ENCODE results near the gene MTFMT. TPM values are rescaled to one million over a fixed set of nuclear protein-coding genes. Genes with fewer than 3 reads are reported as not detected.

The MTFMT gene
- polyA plus RNA-seq, 6 donors from 2014 or later = 16.3 to 25.2 (median 19.5) TPM

DNA sequence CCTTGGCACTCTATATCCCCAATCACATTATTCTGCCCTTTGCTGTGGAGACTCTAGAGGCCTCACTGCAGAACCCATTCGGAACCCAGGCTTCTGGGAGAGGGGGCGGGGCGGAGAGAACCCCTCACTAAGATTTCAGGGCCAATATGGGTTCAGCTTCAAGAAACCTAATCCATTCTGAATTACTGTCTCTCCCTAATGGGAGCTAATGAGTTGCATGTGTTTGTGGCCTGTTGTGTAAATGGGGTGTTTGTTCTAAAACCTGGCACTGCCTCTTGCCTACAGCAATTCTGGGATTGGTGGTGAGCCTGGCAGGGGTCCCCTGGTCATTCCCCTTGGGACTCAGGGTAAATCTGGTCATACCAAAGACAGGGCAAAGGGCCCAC lies 39.0 kb upstream of the MTFMT start:
- H3K4me3 Mint-ChIP-seq = peak overlapping the region in 4 of 8 donors; percentile 56 to 73 (median 58)
- DNase-seq (no peak), ATAC-seq (ENCODE audit: low read depth in 2 of 2) (no peak)
- no peaks in the 10 kb centered on the region for H3K9me3 Mint-ChIP-seq
- H3K27me3 Mint-ChIP-seq = peaks cover 22 to 40% (median 34%) of the 10 kb centered on the region in 3 donors
- H3K36me3 Mint-ChIP-seq = no peaks in the 10 kb centered on the region
- H3K4me1 Mint-ChIP-seq = peaks cover 0 to 10% (median 10%) of the 10 kb centered on the region in 3 donors
- no peak overlapping the region for H3K27ac Mint-ChIP-seq

DNA sequence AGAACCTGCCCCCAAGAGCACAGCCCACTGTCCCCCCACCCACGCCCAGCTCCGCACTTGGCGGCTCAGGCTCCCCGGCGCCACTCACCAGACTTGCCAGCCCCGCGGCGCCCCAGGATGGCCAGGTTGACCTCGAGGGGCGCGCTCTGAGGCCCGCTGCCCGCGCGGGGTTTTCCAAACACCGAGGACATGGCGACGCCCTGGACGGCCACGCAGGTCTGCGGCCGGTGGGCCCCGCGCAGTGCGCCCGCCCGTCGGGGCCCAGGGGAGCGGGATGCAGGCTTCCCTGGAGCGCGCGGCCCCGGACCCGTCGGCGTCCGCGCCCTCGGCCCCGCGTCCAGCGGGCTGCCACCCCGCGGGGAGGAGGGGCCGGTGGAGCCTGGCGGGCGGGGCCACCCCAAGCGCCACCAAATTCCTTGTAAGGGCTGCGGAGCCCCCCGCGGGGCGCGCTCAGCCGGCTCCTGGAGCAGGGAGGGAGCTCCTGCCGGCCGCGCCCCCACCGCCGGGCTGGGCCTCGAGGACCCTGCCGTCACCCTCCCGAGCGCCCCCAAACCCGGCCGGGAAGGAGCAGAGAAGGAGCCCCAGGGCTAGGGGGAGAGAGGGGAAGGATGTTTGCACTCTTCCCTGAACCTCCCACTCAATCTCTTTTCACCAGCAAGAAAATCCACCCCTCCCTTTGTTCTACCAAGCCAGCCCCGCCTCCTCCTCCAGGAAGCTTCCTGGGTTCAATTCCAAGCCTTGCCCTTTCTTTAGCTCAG lies 38.4 kb upstream of the MTFMT start, which contains the start of gene RASL12:
Gene RASL12, minus strand, starts transcription at position 347 of the 758 bp plus-strand sequence. Its CDS starts 156 bp downstream, at position 191.
- Mint-ChIP-seq H3K36me3 (no peaks in the 10 kb centered on the region), H3K4me3 (peak within 1 kb of the TSS in 6 of 8 donors; percentile 20 to 75 (median 61)), H3K27ac (peak within 1 kb of the TSS in 2 of 6 donors; percentile 26 to 76), H3K27me3 (peaks cover 22 to 43% (median 34%) of the 10 kb centered on the region in 3 donors), H3K4me1 (peaks cover 0 to 10% (median 10%) of the 10 kb centered on the region in 3 donors), H3K9me3 (no peaks in the 10 kb centered on the region)
- DNase-seq (no peak), ATAC-seq (ENCODE audit: low read depth in 2 of 2) (no peak)

DNA sequence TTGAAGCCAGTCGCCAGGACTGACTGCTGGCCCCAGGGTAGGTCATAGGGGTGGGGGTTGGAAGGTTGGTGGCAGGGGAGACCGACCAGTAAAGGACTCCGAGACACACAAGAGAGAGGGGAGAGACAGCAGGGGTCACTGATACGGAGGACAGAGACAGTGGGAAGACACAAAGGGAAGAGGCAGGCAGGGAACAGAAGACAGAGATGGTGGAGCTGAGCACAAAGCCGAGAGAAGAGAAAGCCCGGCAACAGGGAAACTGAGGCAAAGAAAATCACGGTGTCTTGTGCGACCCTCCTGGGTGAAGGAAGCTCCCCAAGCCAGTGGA lies 37.8 kb upstream of the MTFMT start:
- H3K9me3 Mint-ChIP-seq = no peaks in the 10 kb centered on the region
- H3K36me3 Mint-ChIP-seq = no peaks in the 10 kb centered on the region
- peak overlapping the region in 2 of 6 donors; percentile 26 to 76 for H3K27ac Mint-ChIP-seq
- H3K4me1 Mint-ChIP-seq = peaks cover 0 to 10% (median 10%) of the 10 kb centered on the region in 3 donors
- no peak for ATAC-seq (ENCODE audit: low read depth in 2 of 2)
- DNase-seq = no peak
- H3K27me3 Mint-ChIP-seq = peaks cover 22 to 45% (median 34%) of the 10 kb centered on the region in 3 donors
- H3K4me3 Mint-ChIP-seq = peak overlapping the region in 4 of 8 donors; percentile 1 to 75 (median 56)

DNA sequence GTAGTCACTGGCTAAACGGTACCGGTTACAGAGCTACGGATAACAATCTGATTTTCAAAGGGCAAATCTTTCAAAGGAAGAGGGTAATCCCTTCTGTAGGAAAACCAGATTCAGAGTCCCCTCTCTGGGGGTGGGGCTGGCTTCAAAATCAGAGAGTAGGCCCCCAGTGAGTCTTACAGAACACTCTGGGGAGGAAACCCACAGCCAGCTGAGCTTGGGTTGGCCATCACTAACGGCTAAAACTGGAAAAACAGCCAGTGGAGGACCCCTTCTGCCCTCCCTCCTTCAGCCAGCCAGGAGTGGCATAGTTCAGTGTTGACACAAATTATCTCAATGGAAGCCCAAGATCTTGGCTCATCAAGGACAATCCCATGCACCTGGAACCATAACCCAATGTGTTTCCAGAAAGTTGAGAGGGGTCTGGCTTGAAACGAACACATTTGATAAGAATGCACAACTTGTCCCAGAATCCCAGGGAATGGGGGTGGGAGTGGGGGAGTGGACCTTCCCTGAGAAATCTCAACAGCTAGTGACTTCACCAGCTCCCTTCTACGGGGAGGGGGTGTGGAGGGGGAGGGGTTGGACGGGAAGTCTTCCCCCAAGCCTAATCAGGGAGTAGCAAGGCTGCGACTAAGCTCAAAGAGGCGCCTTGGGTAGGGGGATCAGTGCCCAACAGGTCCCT lies 37.3 kb upstream of the MTFMT start:
- DNase-seq = no peak
- peak overlapping the region in 2 of 6 donors; percentile 26 to 76 for H3K27ac Mint-ChIP-seq
- ATAC-seq (ENCODE audit: low read depth in 2 of 2) = no peak
- H3K9me3 Mint-ChIP-seq = no peaks in the 10 kb centered on the region
- H3K27me3 Mint-ChIP-seq = peaks cover 22 to 48% (median 34%) of the 10 kb centered on the region in 3 donors
- peak overlapping the region in 5 of 8 donors; percentile 1 to 75 (median 46) for H3K4me3 Mint-ChIP-seq
- H3K36me3 Mint-ChIP-seq = no peaks in the 10 kb centered on the region
- H3K4me1 Mint-ChIP-seq = peaks cover 0 to 10% (median 10%) of the 10 kb centered on the region in 3 donors

DNA sequence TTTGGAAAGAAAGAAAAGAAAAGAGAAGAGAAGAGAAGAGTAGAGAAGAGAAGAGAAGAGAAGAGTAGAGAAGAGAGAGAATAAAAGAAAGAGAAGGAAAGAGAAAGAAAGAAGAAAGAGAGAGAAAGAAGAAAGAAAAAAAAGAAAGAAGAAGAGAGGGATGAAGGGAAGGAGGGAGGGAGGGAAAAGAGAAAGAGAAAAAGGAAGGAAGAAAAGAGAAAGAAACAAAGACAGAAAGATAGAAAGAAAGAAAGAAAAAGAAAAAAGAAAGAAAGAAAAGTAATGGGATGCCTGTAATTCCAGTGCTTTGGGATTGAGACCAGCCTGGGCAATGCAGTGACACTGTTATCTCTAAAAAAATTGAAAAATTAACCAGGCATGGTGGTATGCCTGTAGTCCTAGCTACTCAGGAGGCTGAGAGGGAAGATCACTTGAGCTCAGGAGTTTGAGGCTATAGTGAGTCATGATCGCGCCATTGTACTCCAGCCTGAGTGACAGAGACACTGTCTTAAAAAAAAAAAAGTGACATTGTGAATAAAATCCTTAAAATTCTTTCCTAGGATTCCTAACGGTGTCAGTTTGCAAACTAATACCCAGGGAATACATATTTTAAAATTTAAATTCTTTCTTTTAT lies 36.7 kb upstream of the MTFMT start:
- H3K27me3 Mint-ChIP-seq = peaks cover 22 to 48% (median 34%) of the 10 kb centered on the region in 3 donors

DNA sequence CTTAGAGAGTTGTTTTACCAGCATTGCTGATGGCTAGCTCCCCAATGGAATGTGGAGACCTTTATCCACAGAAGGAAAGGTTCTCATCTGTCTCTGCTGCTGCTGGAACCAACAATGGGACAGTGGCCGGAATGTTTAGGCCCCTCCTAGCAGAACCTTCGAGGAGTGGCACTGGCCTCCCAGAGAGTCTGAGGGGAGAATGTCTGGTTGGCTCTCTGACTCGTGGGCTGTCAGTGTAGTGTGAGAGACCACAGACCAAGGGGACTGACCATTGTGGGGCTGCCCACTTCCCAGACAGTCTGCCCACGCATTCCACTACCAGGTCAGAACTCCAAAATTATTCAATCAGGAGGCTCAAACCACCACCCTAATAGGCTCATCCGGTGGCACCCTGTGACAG lies 33.3 kb upstream of the MTFMT start:
- ATAC-seq (ENCODE audit: low read depth in 2 of 2) (no peak), DNase-seq (no peak)
- Mint-ChIP-seq H3K27me3 (peaks cover 19 to 33% (median 24%) of the 10 kb centered on the region in 3 donors), H3K4me1 (peaks cover 0 to 5% (median 4%) of the 10 kb centered on the region in 3 donors), H3K27ac (no peak overlapping the region), H3K36me3 (no peaks in the 10 kb centered on the region), H3K4me3 (no peak overlapping the region), H3K9me3 (no peaks in the 10 kb centered on the region)

More for the DNA sequence above, 36.7 kb upstream of the MTFMT start:
- Mint-ChIP-seq H3K27ac (no peak overlapping the region), H3K4me1 (peaks cover 0 to 10% (median 10%) of the 10 kb centered on the region in 3 donors), H3K36me3 (no peaks in the 10 kb centered on the region), H3K4me3 (no peak overlapping the region), H3K9me3 (no peaks in the 10 kb centered on the region)
- DNase-seq (no peak), ATAC-seq (ENCODE audit: low read depth in 2 of 2) (no peak)

DNA sequence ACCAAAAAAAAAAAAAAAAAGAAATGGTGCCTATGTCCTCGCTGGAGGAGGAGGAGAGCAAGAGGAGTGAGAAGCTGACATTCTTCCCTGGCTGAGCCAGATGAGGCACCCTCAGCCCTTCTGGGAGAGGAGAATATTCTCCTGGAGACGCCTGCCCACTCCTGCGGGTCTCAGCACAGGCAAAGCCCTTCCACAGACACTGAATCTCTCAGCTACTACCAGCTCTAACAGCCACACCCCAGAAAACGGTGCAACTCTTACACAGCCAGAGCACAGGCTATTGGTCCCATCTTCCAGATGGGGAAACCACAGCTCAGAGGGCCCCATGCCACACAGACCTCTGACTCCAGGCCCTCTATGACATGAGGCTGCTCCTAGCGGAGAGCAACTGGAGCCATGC lies 32.6 kb upstream of the MTFMT start:
- DNase-seq = no peak
- Mint-ChIP-seq H3K4me1 (peaks cover 0 to 2% (median 1%) of the 10 kb centered on the region in 3 donors), H3K27me3 (peaks cover 14 to 28% (median 18%) of the 10 kb centered on the region in 3 donors), H3K4me3 (no peak overlapping the region), H3K9me3 (no peaks in the 10 kb centered on the region), H3K36me3 (no peaks in the 10 kb centered on the region), H3K27ac (no peak overlapping the region)
- no peak for ATAC-seq (ENCODE audit: low read depth in 2 of 2)

DNA sequence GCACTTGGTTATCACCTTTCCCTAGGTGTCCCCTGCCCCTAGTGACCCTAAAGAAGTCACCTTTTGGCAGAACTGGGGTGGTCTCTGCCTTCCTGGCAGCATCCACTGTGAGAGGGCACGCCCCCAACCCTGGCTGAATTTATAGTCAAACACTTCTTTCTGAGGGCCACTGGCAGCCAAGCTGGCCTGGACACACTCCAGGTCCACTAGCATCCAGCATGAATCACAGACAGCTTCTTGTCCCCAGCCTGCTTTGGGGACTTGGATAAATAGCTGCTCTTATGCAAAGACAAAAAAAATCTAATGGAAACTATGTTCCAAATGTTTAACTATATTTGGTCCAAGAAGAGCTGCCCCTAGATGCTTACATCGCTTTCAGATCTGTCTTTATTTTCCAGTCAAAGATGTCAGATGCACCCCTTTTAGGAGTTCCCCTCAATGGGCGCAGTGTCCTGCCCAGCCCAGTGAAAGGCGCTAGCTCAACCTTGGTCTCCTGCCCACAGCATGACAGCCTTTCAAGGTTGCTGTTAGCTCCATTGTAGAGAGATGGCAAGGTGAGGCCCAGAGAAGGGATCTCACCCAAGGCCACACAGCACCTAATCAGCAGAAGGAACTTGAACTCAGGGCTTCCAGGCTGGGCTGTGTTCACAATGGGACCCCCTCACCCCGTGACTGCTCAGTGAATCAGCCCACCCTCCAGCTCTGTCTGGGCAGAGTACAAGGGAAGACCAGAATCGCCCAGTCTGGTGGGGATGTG lies 31.4 kb upstream of the MTFMT start:
- Mint-ChIP-seq H3K27ac (no peak overlapping the region), H3K4me1 (peaks cover 0 to 2% (median 0%) of the 10 kb centered on the region in 3 donors), H3K9me3 (no peaks in the 10 kb centered on the region), H3K4me3 (no peak overlapping the region), H3K36me3 (no peaks in the 10 kb centered on the region), H3K27me3 (peaks cover 10 to 21% (median 11%) of the 10 kb centered on the region in 3 donors)
- no peak for DNase-seq
- ATAC-seq (ENCODE audit: low read depth in 2 of 2) = no peak

DNA sequence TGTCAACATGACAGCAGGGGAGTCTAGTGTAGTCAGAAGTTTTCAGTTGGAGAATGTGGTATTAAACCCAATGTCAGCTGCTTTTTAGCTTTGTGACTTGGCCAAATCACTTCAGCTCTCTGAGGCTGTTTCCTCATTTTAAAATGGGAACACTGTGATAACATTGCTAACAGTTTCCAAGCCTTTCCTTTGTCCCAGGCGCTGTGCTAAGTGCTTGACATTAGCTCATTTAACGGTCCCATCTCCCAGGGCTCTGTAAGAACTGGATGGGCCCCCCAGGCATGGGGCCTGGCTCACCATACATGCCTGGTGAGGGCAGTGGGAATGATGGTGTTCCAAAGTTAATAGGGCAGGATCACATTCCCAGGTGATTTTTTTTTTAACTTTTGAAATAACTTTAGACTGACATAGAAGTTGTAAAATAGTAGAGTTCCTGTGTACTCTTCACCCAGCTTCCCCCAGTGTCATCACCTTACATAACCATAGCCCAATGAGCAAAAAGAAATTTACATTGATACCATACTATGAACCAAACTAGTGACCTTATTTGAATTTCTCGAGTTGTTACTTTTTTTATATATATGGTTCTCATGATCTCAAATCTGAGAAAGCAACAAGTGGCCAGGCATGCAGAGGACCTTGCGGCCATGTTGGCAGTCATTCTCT lies 30.6 kb upstream of the MTFMT start:
- DNase-seq = no peak
- H3K36me3 Mint-ChIP-seq = no peaks in the 10 kb centered on the region
- H3K27me3 Mint-ChIP-seq = peaks cover 2 to 14% (median 4%) of the 10 kb centered on the region in 3 donors
- H3K9me3 Mint-ChIP-seq = no peaks in the 10 kb centered on the region
- ATAC-seq (ENCODE audit: low read depth in 2 of 2) = no peak
- H3K4me3 Mint-ChIP-seq = no peak overlapping the region
- H3K4me1 Mint-ChIP-seq = peaks cover 0 to 2% (median 0%) of the 10 kb centered on the region in 3 donors
- H3K27ac Mint-ChIP-seq = no peak overlapping the region

DNA sequence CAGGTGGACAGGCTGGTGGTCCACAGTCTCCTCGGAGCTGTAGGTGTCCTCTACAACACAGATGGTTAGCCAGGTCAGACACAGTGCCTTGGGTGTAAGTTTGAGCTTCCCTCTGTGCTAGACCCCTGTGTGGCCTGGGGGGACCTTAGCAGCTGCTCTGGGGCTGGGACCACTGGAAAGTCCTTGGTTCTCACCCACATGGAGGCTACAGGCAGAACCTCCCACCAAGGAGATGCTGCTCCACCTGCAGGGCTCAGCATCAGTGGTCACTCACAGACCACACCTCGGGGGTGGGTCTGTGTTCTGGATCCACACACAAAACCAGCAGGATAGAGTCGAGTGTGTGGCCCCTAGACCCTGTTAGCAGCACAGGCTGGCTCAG lies 29.9 kb upstream of the MTFMT start:
- no peaks in the 10 kb centered on the region for H3K9me3 Mint-ChIP-seq
- DNase-seq (no peak), ATAC-seq (ENCODE audit: low read depth in 2 of 2) (no peak)
- H3K27ac Mint-ChIP-seq = peak overlapping the region in 1 of 6 donors; percentile 26
- peaks cover 0 to 12% (median 3%) of the 10 kb centered on the region in 3 donors for H3K27me3 Mint-ChIP-seq
- H3K4me3 Mint-ChIP-seq = no peak overlapping the region
- peaks cover 0 to 2% (median 0%) of the 10 kb centered on the region in 3 donors for H3K4me1 Mint-ChIP-seq
- no peaks in the 10 kb centered on the region for H3K36me3 Mint-ChIP-seq

DNA sequence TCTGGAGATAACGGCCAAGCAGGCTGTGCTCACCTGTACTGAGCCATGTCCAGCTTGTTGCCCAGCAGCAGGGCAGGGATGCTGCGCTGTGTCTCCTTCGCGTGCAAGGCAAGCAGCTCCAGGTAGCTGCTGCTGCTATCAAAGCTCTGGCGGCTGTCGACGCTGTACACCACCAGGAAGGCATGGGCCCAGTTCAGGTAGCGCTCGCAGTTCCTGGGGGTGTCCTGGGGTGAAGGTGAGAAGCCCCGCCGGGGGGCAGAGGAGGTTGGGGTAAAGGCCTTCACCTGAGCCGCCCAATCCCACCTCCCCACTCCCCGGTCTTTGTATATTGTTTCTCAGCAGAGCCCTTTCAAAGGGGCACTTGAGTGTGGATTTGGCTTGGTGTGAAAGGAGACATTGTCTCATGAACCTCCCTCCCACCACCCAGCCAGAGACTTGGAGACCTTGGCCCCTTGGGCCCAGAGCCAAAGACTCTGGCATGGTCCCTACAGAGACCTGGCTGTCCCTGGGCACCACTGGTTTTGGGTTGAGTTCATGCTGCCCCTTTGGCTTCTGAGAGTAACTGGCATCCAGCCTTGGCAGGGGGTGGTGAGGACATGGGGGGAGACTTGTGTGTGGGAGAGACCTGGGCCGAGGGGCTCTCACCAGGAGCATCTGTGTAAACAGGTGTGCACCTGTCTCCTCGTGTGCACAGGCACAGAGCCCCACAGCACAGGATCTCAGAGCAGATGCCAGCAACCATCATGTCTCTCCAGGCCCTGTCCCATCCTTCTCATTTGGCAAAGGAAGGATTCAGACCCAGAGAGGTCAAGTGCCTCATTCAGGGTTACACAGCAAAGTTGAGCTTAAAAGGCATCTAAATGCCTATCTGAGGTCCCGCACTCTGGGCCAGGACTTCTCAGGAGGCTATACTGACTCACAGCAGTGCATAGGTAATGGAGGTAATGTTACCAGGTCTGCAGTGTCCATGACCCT lies 29.2 kb upstream of the MTFMT start:
- no peak overlapping the region for H3K27ac Mint-ChIP-seq
- no peak for ATAC-seq (ENCODE audit: low read depth in 2 of 2)
- peaks cover 0 to 11% (median 3%) of the 10 kb centered on the region in 3 donors for H3K27me3 Mint-ChIP-seq

More for the DNA sequence above, 29.2 kb upstream of the MTFMT start:
- no peaks in the 10 kb centered on the region for H3K36me3 Mint-ChIP-seq
- H3K9me3 Mint-ChIP-seq = no peaks in the 10 kb centered on the region
- peaks cover 0 to 2% (median 0%) of the 10 kb centered on the region in 3 donors for H3K4me1 Mint-ChIP-seq
- no peak for DNase-seq
- H3K4me3 Mint-ChIP-seq = no peak overlapping the region

All from naive B cell (primary cell).